ENCODE results near the gene TRABD2B. TPM values are rescaled to one million over a fixed set of nuclear protein-coding genes. Genes with fewer than 3 reads are reported as not detected.

The TRABD2B gene
- total RNA-seq, 1 donor from 2014 or later = 0.64 TPM

DNA sequence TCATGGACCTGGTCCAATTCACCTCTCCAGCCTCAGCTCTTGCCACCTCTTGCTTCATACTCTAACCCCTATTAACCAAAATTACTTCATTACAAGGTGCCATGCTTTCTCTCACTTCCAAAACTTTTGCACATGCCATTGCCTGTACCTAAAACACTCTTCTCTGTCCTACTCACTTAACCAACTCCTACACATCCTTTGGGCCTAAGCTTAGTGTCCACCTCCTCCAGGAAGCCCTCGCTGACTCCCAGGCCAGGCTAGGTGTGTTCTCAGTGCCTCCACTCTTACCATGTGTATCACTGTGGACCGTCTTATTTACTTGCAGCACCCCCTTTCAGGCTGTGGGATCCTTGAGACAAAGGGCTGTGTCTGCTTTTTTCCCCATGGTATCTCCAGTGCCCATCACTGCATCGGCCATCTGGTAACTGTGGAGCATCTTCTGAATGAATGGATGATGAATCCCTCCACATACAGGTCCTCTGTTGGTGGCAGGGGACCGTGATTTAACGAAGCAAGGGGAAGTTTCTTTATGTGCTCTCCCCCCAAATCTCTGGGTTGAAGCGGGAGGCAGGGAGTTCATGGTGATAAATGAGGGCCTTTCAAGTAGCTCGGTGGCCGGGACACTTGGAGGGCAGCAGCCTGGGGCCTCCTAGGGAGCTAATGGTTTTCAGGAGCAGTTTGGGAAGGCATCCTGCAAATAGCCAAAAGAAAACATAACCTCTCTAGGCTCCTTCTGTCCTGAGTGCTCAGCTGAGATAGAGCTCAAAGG is 111.9 kb downstream of the TRABD2B start:
- Mint-ChIP-seq H3K36me3 (ENCODE audit: unreplicated experiment) (no peaks in the 10 kb centered on the region), H3K4me3 (ENCODE audit: unreplicated experiment) (no peak overlapping the region), H3K9me3 (ENCODE audit: unreplicated experiment) (no peaks in the 10 kb centered on the region), H3K27ac (ENCODE audit: unreplicated experiment) (no peak overlapping the region), H3K27me3 (ENCODE audit: unreplicated experiment) (peaks cover 2% of the 10 kb centered on the region), H3K4me1 (ENCODE audit: low read depth, unreplicated experiment) (peaks cover 8% of the 10 kb centered on the region)
- DNase-seq = no peak
- TF ChIP-seq, protein P1, sequence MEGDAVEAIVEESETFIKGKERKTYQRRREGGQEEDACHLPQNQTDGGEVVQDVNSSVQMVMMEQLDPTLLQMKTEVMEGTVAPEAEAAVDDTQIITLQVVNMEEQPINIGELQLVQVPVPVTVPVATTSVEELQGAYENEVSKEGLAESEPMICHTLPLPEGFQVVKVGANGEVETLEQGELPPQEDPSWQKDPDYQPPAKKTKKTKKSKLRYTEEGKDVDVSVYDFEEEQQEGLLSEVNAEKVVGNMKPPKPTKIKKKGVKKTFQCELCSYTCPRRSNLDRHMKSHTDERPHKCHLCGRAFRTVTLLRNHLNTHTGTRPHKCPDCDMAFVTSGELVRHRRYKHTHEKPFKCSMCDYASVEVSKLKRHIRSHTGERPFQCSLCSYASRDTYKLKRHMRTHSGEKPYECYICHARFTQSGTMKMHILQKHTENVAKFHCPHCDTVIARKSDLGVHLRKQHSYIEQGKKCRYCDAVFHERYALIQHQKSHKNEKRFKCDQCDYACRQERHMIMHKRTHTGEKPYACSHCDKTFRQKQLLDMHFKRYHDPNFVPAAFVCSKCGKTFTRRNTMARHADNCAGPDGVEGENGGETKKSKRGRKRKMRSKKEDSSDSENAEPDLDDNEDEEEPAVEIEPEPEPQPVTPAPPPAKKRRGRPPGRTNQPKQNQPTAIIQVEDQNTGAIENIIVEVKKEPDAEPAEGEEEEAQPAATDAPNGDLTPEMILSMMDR (IDR thresholded peaks at IDR 0.05; ENCODE audit: partially characterized antibody, unreplicated experiment) = no peak

DNA sequence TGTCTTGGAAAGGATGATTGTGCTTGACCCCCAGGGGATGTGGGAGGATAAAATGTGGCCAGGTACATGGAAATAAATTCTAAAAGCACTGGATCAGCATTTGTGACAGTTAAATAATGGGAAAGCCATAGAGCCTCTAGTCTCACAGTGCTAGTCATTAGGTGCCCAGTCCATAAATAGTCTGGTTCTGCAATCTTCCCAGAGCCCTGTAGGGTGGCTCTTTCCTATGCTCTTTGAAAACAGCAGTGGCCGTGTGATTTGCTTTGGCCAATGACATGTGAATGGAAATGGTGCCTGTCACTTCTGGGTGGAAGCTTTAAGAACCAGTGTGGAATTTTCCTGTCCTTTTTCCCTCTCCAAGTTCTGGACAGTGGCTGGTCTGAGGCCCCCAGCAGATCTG is 113.2 kb downstream of the TRABD2B start:
- H3K4me1 Mint-ChIP-seq (ENCODE audit: low read depth, unreplicated experiment) = peaks cover 8% of the 10 kb centered on the region
- no peak overlapping the region for H3K4me3 Mint-ChIP-seq (ENCODE audit: unreplicated experiment)
- TF ChIP-seq, protein P1 (IDR thresholded peaks at IDR 0.05; ENCODE audit: partially characterized antibody, unreplicated experiment) = no peak
- peaks cover 2% of the 10 kb centered on the region for H3K27me3 Mint-ChIP-seq (ENCODE audit: unreplicated experiment)
- no peaks in the 10 kb centered on the region for H3K36me3 Mint-ChIP-seq (ENCODE audit: unreplicated experiment)
- no peak for DNase-seq
- no peak overlapping the region for H3K27ac Mint-ChIP-seq (ENCODE audit: unreplicated experiment)
- no peaks in the 10 kb centered on the region for H3K9me3 Mint-ChIP-seq (ENCODE audit: unreplicated experiment)

DNA sequence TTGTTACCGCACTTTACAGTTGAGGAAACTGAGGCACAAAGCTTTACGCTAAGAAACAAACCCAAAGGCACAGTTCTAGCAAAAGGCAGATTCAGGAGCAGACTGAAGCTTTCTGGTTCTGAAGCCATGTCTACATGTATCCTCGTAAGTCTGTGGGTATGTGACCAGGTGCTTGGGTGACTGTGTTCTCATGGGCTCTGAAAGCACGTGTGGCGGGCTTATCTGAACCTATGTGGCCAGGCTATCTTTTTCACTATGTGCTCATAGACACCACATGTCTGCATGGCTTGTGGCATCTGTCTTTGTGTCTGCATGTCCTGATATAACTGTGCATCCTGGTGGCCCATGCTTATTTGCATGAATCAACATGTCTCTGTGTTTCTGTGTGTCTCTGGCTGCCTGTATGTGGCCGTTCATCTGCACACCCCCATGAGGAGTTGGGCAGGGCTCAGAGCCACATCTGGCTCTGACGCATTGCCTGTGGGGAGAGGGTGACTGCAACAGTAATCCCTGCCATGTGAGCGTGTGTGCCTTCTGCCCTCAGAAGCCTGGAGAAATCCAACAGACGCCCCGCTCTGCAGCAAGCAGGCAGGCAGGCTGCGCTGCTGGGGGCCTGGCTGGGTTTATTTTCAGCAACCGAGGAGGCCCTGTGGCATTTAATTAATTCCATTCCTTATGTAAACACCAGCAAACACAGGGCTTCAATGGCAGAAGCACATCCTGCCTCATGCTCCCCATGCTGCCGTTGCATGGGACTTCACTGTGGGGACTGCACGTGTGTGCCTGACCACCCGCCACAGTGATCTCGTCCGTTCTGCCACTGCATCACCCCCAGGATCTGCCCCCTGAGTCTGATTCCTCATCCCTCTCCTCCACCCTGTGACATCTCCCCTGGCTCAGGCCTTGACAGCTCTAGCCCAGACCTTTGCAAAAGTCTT is 115.4 kb downstream of the TRABD2B start:
- no peak overlapping the region for H3K27ac Mint-ChIP-seq (ENCODE audit: unreplicated experiment)
- H3K27me3 Mint-ChIP-seq (ENCODE audit: unreplicated experiment) = no peaks in the 10 kb centered on the region
- peaks cover 8% of the 10 kb centered on the region for H3K4me1 Mint-ChIP-seq (ENCODE audit: low read depth, unreplicated experiment)
- TF ChIP-seq, protein P1 (IDR thresholded peaks at IDR 0.05; ENCODE audit: partially characterized antibody, unreplicated experiment) = no peak
- H3K9me3 Mint-ChIP-seq (ENCODE audit: unreplicated experiment) = peaks cover under 1% of the 10 kb centered on the region
- DNase-seq = no peak
- no peaks in the 10 kb centered on the region for H3K36me3 Mint-ChIP-seq (ENCODE audit: unreplicated experiment)
- no peak overlapping the region for H3K4me3 Mint-ChIP-seq (ENCODE audit: unreplicated experiment)

DNA sequence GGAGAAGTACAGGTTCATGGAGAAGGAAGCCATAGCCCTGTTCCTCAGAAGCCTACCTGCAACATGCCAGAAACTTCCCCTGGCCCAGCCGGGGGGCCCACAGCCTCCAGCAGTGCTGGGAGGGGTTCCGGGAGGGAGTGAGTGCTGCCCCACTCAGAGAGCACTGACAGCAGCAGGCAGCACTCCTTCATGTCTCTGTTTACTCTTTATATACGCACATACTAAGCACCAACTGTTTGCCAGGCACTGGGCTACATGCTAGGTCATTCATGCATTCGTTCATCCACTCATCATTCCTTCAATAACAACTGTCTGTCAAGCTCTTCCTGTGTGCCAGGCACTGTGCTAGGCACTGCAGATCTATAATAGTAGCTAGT is 120.6 kb downstream of the TRABD2B start:
- no peak for DNase-seq
- peaks cover 14% of the 10 kb centered on the region for H3K4me1 Mint-ChIP-seq (ENCODE audit: low read depth, unreplicated experiment)
- H3K27me3 Mint-ChIP-seq (ENCODE audit: unreplicated experiment) = no peaks in the 10 kb centered on the region
- TF ChIP-seq, protein P1 (IDR thresholded peaks at IDR 0.05; ENCODE audit: partially characterized antibody, unreplicated experiment) = no peak
- H3K4me3 Mint-ChIP-seq (ENCODE audit: unreplicated experiment) = no peak overlapping the region
- peaks cover 4% of the 10 kb centered on the region for H3K9me3 Mint-ChIP-seq (ENCODE audit: unreplicated experiment)
- no peak overlapping the region for H3K27ac Mint-ChIP-seq (ENCODE audit: unreplicated experiment)
- no peaks in the 10 kb centered on the region for H3K36me3 Mint-ChIP-seq (ENCODE audit: unreplicated experiment)
